ENCODE results near the gene CNTNAP2.

CNTNAP2 gene

DNA sequence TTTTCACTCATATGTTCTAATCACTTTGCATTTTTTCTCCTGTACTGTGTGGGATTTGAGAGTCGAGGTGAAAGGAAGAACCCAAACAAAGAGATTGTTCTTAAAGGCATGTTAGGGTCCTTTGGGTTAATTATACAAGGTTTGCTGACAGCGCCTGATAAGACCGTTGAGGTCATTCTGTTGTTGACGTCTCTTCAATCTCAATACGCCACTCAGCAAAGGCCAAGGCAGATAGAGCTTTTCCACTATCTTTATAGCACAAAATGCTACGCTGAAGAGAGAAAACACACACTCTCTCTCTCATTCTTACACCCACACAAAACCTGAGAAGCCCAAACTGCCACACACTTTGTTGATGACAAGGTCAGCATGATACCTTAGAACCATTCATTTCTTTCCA is 228.7 kb downstream of the CNTNAP2 start:
- DNase-seq (no peak), ATAC-seq (ENCODE audit: insufficient read depth, low read depth) (no peak)
- no peaks in the 10 kb centered on the region for H3K9me3 ChIP-seq (ENCODE audit: insufficient read depth, low read length, severe bottlenecking)
- TF ChIP-seq CTCF (IDR thresholded peaks at IDR 0.05; ENCODE audit: borderline replicate concordance, extremely low read depth, low read length, poor library complexity, severe bottlenecking), result no peak
- no peak for TF ChIP-seq EZH2 (IDR thresholded peaks at IDR 0.05; ENCODE audit: borderline replicate concordance, low read depth, low read length, severe bottlenecking)
- H2AFZ ChIP-seq (ENCODE audit: low read depth, low read length), result no peak overlapping the region
- H3K27me3 ChIP-seq (ENCODE audit: insufficient read depth, low read length, poor library complexity), result no peaks in the 10 kb centered on the region
- H4K20me1 ChIP-seq (ENCODE audit: insufficient read depth, low read length), result no peaks in the 10 kb centered on the region
- no peaks in the 10 kb centered on the region for H3K4me1 ChIP-seq (ENCODE audit: insufficient read depth, low read length)
- H3K27ac ChIP-seq (ENCODE audit: low read length), result no peak overlapping the region
- no peaks in the 10 kb centered on the region for H3K79me2 ChIP-seq (ENCODE audit: insufficient read depth, low read length)
- no peak overlapping the region for H3K9ac ChIP-seq (ENCODE audit: low read depth, low read length)
- H3K4me3 ChIP-seq (ENCODE audit: low read depth in 1 of 2, low read length in 2 of 2), result no peak overlapping the region
- no peak overlapping the region for H3K4me2 ChIP-seq (ENCODE audit: insufficient read depth, low read length)
- no peaks in the 10 kb centered on the region for H3K36me3 ChIP-seq (ENCODE audit: insufficient read depth, low read length)

- Histone ChIP-seq H4K20me1 (ENCODE audit: insufficient read depth, low read length) (no peaks in the 10 kb centered on the region), H3K27me3 (ENCODE audit: insufficient read depth, low read length, poor library complexity) (no peaks in the 10 kb centered on the region), H2AFZ (ENCODE audit: low read depth, low read length) (no peak overlapping the region), H3K36me3 (ENCODE audit: insufficient read depth, low read length) (no peaks in the 10 kb centered on the region), H3K4me1 (ENCODE audit: insufficient read depth, low read length) (no peaks in the 10 kb centered on the region), H3K9me3 (ENCODE audit: insufficient read depth, low read length, severe bottlenecking) (no peaks in the 10 kb centered on the region), H3K4me2 (ENCODE audit: insufficient read depth, low read length) (no peak overlapping the region), H3K79me2 (ENCODE audit: insufficient read depth, low read length) (no peaks in the 10 kb centered on the region), H3K4me3 (ENCODE audit: low read depth in 1 of 2, low read length in 2 of 2) (no peak overlapping the region), H3K27ac (ENCODE audit: low read length) (no peak overlapping the region), H3K9ac (ENCODE audit: low read depth, low read length) (no peak overlapping the region)
- ATAC-seq (ENCODE audit: insufficient read depth, low read depth), result no peak
- no peak for TF ChIP-seq EZH2 (IDR thresholded peaks at IDR 0.05; ENCODE audit: borderline replicate concordance, low read depth, low read length, severe bottlenecking)
- no peak for TF ChIP-seq CTCF (IDR thresholded peaks at IDR 0.05; ENCODE audit: borderline replicate concordance, extremely low read depth, low read length, poor library complexity, severe bottlenecking)
- no peak for DNase-seq
These were observed 229.5 kb downstream of the CNTNAP2 start for GRCh38 chr7:146346096-146346495.

- no peaks in the 10 kb centered on the region for H3K4me1 ChIP-seq (ENCODE audit: insufficient read depth, low read length)
- H3K27ac ChIP-seq (ENCODE audit: low read length), result no peak overlapping the region
- no peak overlapping the region for H3K4me3 ChIP-seq (ENCODE audit: low read depth in 1 of 2, low read length in 2 of 2)
- H3K79me2 ChIP-seq (ENCODE audit: insufficient read depth, low read length), result no peaks in the 10 kb centered on the region
- TF ChIP-seq EZH2 (IDR thresholded peaks at IDR 0.05; ENCODE audit: borderline replicate concordance, low read depth, low read length, severe bottlenecking) (no peak), CTCF (IDR thresholded peaks at IDR 0.05; ENCODE audit: borderline replicate concordance, extremely low read depth, low read length, poor library complexity, severe bottlenecking) (no peak)
- no peaks in the 10 kb centered on the region for H4K20me1 ChIP-seq (ENCODE audit: insufficient read depth, low read length)
- no peaks in the 10 kb centered on the region for H3K27me3 ChIP-seq (ENCODE audit: insufficient read depth, low read length, poor library complexity)
- no peak overlapping the region for H3K9ac ChIP-seq (ENCODE audit: low read depth, low read length)
- H3K36me3 ChIP-seq (ENCODE audit: insufficient read depth, low read length), result no peaks in the 10 kb centered on the region
- DNase-seq, result no peak
- no peak for ATAC-seq (ENCODE audit: insufficient read depth, low read depth)
- H3K9me3 ChIP-seq (ENCODE audit: insufficient read depth, low read length, severe bottlenecking), result no peaks in the 10 kb centered on the region
- H2AFZ ChIP-seq (ENCODE audit: low read depth, low read length), result no peak overlapping the region
- no peak overlapping the region for H3K4me2 ChIP-seq (ENCODE audit: insufficient read depth, low read length)
These were observed 238.6 kb downstream of the CNTNAP2 start for GRCh38 chr7:146355216-146355615.

DNA sequence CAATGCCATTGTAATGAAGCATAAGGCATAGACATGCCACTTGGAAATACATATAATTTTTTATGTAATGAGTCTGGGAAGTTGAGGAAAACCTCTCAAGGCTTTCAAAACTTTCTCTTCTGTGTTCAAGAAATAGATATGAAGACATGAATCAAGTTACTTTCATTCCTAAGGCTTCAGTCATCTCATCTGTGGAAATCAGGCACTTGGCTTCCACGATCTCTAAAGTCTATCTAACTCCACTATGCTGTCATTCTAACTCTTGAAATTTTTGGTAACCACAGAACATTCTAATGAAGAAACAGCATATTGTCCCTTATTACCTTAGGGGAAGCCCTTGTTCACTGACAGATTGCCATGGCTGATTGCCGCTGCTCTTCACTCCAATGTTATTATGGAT is 242.6 kb downstream of the CNTNAP2 start:
- no peaks in the 10 kb centered on the region for H3K4me1 ChIP-seq (ENCODE audit: insufficient read depth, low read length)
- H3K9ac ChIP-seq (ENCODE audit: low read depth, low read length), result no peak overlapping the region
- H3K36me3 ChIP-seq (ENCODE audit: insufficient read depth, low read length), result no peaks in the 10 kb centered on the region
- no peaks in the 10 kb centered on the region for H3K27me3 ChIP-seq (ENCODE audit: insufficient read depth, low read length, poor library complexity)
- H3K4me2 ChIP-seq (ENCODE audit: insufficient read depth, low read length), result no peak overlapping the region
- H3K9me3 ChIP-seq (ENCODE audit: insufficient read depth, low read length, severe bottlenecking), result no peaks in the 10 kb centered on the region
- no peak for ATAC-seq (ENCODE audit: insufficient read depth, low read depth)
- no peak overlapping the region for H3K4me3 ChIP-seq (ENCODE audit: low read depth in 1 of 2, low read length in 2 of 2)
- TF ChIP-seq CTCF (IDR thresholded peaks at IDR 0.05; ENCODE audit: borderline replicate concordance, extremely low read depth, low read length, poor library complexity, severe bottlenecking), result no peak
- no peak for TF ChIP-seq EZH2 (IDR thresholded peaks at IDR 0.05; ENCODE audit: borderline replicate concordance, low read depth, low read length, severe bottlenecking)
- H2AFZ ChIP-seq (ENCODE audit: low read depth, low read length), result no peak overlapping the region
- H3K27ac ChIP-seq (ENCODE audit: low read length), result no peak overlapping the region
- DNase-seq, result no peak
- H4K20me1 ChIP-seq (ENCODE audit: insufficient read depth, low read length), result no peaks in the 10 kb centered on the region
- H3K79me2 ChIP-seq (ENCODE audit: insufficient read depth, low read length), result no peaks in the 10 kb centered on the region
